Fibroblast of the aortic adventitia (primary cell): Measurements from ENCODE around the gene SCN3B. TPM values are rescaled to one million over a fixed set of nuclear protein-coding genes. Genes with fewer than 3 reads are reported as not detected.
A peak's percentile ranks its signal among the peaks of the same experiment; 100 is the strongest.

Experiments used
- DNase-seq: peaks from one replicate; pipeline ENCODE4 v3.0.0-alpha.2; 2010; ENCODE audit warnings: low read depth
- H3K4me3 ChIP-seq: 2 replicates; pipeline ENCODE4 v1.5.1; 2011; ENCODE audit warnings: low read depth, mild to moderate bottlenecking, control low read depth, low read length, moderate library complexity
- CTCF ChIP-seq: IDR thresholded peaks from 2 replicates; pipeline ENCODE4 v1.5.1; 2011; ENCODE audit warnings: mild to moderate bottlenecking, low read length, control low read depth, inconsistent platforms; ENCODE audit not compliant: insufficient read depth
- total RNA-seq: library from RNA; depleted of rRNA; stranded (reverse); fragments of >200 nt; gene quantifications from 2 replicates; pipeline ENCODE4 v1.2.3, GENCODE V29; 2012; ENCODE audit warnings: low replicate concordance

Gene SCN3B
- total RNA-seq, 1 donor, result not detected

- no peak for DNase-seq
- no peak overlapping the region for H3K4me3 ChIP-seq
- TF ChIP-seq CTCF, result no peak
These were observed 40.1 kb upstream of the SCN3B start for GRCh38 chr11:123694551-123694950.

GRCh38 chr11:123692961-123693360 is 38.5 kb upstream of the SCN3B start:
- no peak for DNase-seq
- TF ChIP-seq CTCF, result no peak
- no peak overlapping the region for H3K4me3 ChIP-seq

- H3K4me3 ChIP-seq, result no peak overlapping the region
- peak; percentile 52 for DNase-seq
- no peak for TF ChIP-seq CTCF
These were observed 36.1 kb upstream of the SCN3B start for GRCh38 chr11:123690485-123690884.

- TF ChIP-seq CTCF, result no peak
- no peak for DNase-seq
- H3K4me3 ChIP-seq, result no peak overlapping the region
These were observed 30.2 kb upstream of the SCN3B start for GRCh38 chr11:123684601-123685000.

GRCh38 chr11:123683428-123684170 is 29.2 kb upstream of the SCN3B start:
- no peak for TF ChIP-seq CTCF
- no peak for DNase-seq
- H3K4me3 ChIP-seq, result no peak overlapping the region

- no peak overlapping the region for H3K4me3 ChIP-seq
- no peak for TF ChIP-seq CTCF
- no peak for DNase-seq
These were observed 28.4 kb upstream of the SCN3B start for GRCh38 chr11:123682696-123683410.
